Colon (tissue), 2 donors: Measurements from ENCODE around the gene FAM171A1.
"Not testable (repeated sequence)": the region's sequence is repeated elsewhere in the genome, so short reads cannot be mapped to it uniquely, and the experiment has no call there.

Experiments used
- FAIRE-seq: peaks from 2 replicates; lab custom pipeline; 2012; peaks lifted over from hg19 to GRCh38; lab: Jason Lieb, UNC
- donor health status: control.
- donor health status: control.

Gene FAM171A1

DNA sequence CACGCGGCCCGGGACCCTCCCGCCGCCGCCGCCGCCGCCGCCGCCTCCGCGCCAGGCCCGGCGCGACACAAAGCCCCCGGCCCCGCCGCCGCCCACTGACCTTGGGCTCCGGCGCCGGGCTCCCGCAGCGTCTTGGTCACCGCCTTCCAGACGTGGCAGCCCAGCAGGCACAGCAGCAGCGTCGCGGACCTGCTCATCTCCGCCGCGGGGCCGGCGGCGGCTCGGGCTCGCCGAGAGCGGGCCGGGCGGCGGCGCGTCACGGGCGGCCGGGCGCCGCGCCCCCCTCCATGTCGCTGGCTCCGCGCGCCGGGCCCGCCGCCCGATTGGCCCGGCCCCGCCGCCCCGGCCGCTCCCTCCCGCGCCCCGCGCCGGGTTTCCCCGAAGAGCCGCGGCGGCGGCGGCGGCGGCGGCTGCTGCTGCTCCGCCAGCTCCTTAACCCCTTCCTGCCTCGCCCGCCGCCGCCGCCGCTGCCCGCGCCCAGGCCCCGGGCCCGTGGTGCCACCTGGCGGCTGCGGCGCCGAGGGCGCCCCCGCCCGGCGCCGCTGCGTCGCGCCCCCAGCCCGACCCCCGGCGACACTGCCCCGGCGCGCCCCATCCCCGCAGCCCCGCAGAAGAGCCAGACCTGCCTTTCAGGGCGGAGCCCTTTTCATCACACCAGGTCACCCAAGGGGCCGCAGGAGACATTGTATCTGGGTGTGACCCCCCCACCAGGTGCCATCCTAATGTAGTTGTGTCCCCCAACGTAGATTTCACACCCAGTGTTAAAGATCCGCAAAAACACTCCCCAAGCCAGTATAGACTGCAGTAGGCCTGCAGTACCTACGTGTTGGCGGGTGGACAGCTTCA is at the start of gene FAM171A1:
Gene FAM171A1 (minus strand): TSS at position 434 of the 846 bp plus-strand sequence. CDS start 237 bp downstream, at position 197.
- FAIRE-seq: no peak

- FAIRE-seq: no peak
Measured at GRCh38 chr10:15420858-15421257, 49.8 kb upstream of the FAM171A1 start.

DNA sequence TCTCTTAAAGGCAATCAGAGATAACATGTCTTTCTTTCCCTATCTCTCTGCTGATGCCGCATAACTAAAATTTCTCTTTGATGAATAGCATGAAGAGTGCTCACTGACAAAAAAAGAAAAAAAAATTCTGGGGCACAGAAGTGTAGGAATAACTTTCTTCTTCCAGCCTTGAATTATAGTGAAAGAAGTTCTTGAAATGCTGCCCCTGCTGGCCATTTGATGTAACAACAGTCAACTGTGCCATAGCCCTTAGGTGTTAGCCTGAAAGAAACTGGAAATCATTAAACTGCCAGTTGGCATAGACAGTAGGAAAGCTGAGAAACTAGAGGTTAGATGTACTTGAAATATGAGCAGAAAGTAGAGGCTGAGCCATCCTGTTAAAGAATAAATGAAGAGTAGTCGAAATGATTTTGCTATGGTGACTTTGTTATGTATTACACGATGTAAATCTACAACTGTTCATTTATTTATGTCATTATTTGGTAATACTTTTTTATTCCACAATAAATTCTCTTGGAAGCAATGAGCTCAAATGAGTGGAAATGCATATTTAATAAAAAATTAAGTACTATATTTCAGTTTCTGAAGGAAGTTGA is 48.3 kb upstream of the FAM171A1 start:
- no peak for FAIRE-seq

DNA sequence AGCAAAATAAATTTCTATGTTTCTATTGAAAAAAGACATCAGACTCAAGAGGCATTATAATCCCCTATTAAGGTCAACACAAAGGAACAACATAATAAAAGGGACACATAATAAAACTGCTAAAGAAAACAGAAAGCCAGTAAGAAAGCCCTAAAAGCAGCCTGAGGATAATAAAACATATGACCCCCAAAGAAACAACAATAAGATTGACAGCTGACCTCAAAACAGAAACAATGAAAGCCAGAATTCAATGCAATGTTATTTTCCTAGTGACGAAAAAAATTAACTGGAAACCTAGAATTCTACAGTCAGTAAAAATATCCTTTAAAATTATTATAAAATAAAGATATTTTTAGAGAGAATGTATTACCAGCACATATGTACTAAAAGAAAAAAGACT is 44.9 kb upstream of the FAM171A1 start:
- FAIRE-seq: no peak

- FAIRE-seq: no peak
Measured at GRCh38 chr10:15411010-15411409, 39.9 kb upstream of the FAM171A1 start.

- FAIRE-seq: not testable (repeated sequence)
Measured at GRCh38 chr10:15409350-15409749, 38.3 kb upstream of the FAM171A1 start.

GRCh38 chr10:15408557-15408956 is 37.5 kb upstream of the FAM171A1 start:
- no peak for FAIRE-seq

DNA sequence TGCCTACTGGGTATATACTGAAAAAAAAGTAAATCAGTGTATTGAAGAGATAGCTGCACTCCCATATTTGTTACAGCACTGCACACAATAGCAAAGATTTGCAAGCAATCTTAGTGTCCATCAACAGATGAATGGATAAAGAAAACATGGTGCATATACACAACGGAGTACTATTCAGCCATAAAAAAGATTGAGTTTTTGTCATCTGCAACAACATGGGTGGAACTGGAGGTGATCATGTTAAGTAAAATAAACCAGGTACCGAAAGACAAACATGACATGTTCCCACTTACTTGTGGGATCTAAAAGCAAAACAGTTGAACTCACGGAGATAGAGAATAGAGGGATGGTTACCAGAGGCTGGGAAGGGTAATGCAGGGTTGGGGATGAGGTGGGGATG is 34.2 kb upstream of the FAM171A1 start:
- FAIRE-seq: no peak

DNA sequence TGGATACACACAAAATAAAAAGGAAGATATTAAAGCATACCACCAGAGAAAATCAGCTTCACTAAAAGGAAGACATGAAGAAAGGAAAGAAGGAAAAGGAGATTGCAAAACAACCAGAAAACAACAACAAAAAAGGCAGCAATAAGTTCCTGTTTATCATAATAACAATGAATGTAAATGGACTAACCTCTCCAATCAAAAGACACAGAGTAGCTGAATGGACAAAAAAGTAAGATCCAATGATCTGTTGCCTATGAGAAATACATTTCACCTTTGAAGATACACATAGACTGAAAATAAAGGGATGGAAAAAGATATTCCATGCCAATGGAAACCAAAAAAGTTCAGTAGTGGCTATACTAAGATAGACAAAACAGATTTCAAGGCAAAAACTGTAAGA is 30.3 kb upstream of the FAM171A1 start:
- no peak for FAIRE-seq

DNA sequence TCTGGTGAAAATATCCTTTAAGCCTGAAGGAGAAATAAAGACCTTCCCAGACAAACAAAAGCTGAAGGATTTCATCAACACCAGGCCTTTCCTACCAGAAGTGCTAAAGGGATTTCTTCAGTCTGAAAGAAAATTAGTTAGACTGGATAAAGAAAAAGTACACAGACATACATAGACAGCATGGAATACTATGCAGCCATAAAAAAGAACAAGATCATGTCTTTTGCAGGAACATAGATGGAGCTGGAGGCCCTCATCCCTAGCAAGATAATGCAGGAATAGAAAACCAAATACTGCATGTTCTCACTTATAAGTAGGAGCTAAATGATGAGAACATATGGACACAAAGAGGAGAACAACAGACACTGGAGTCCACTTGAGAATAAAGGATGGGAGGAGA is 29.4 kb upstream of the FAM171A1 start:
- not testable (repeated sequence) for FAIRE-seq

DNA sequence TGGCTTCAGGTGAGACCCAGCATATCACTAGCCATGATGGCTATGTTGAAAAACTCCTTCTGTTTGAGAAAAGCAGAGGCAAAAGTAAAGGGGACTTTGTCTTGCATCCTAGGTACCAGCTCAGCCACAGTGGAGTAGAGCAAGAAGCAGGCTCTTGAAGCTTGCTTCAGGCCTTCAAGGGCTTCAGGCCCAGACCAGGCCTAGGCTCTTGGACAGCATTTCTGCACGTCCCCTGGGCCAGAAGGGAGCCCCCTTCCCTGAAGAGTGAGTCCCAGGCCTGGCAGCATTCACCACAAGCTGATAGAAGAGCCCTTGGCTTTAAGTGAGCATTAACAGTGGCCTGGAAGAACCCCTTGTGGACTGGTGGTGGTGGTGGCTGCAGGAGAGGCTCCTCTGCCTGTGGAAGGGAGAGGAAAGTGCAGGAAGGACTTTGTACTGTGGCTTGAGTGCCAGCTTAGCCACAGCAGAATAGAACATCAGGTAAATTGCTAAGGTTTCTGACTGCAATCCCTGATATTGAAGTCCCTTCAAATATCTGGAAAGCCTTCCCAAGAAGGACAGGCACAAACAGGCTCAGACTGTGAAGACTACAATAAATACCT is 28.1 kb upstream of the FAM171A1 start:
- no peak for FAIRE-seq

GRCh38 chr10:15395935-15396334 is 24.8 kb upstream of the FAM171A1 start:
- no peak for FAIRE-seq

DNA sequence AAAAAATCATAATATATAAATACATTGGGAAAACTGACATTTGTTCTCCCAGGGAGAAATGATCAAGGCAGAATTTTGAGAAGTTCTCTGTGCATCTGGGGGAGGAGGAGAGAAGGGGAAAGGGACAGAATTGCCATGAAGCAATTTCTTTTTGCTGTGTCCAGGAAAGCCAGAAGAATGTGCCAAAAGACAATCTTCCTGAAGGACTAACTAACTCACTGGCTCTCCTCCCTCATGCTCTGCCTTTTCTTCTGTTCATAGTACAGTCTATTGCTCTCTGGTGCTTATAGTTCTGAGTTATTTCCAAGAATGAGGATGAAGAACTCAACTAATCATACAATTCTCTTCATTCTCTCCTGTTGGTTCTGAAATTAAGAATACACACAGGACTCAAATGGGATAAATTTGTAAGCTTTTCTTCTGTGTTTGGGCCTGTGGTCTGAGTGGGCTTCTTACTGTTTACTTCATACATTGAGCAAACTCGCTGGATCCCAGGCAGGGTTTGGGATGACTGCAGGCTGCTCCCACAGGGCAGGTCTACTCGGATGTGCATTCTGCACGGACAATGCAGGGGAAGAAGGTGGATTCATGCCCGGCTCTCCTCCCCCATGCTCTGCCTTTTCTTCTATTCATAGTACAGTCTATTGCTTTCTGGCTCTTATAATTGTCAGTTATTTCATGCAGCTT is 22.2 kb upstream of the FAM171A1 start:
- FAIRE-seq: no peak

DNA sequence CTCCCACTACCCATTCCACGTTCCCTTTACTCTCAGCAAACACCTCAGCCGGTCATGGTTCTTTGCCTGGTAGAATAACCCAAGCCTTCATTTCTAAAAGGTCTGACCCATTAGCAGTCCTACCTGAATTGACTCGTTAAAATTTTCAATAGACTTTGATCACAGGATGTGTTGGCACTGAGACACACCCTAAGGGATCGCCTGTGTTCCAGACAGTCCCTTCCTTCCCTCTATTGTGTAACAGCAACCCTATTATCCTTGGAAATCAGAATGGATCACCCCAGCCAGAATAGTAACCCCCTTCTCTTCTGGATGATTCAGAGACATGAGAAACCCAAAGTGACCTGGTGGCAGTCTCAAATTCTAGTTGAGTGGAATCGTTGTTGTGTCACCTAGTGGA is 20.4 kb upstream of the FAM171A1 start:
- no peak for FAIRE-seq

GRCh38 chr10:15388172-15388571 is 17.1 kb upstream of the FAM171A1 start:
- not testable (repeated sequence) for FAIRE-seq

DNA sequence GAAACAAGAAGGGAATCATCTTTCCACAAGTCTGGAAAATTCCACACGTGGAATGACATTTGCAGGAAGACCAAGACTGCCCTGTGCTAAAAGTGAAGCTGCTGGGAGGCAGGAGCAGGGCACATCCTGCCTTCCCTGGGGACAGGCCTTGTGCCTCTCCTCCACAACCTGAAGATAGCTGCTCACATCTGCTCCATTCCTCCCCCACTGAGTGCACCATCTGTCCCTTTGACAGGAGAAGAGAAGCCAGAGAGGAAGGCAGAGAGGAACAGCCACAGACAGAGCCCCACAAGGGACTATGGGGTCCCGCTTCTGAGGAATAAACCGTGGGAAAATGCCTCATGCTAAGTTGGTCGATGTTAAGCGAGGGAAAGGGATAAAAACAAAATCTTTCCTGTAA is 15.9 kb upstream of the FAM171A1 start:
- no peak for FAIRE-seq

GRCh38 chr10:15385552-15386455 is 14.7 kb upstream of the FAM171A1 start:
- no peak for FAIRE-seq

GRCh38 chr10:15381420-15381819 is 10.3 kb upstream of the FAM171A1 start:
- FAIRE-seq: no peak

DNA sequence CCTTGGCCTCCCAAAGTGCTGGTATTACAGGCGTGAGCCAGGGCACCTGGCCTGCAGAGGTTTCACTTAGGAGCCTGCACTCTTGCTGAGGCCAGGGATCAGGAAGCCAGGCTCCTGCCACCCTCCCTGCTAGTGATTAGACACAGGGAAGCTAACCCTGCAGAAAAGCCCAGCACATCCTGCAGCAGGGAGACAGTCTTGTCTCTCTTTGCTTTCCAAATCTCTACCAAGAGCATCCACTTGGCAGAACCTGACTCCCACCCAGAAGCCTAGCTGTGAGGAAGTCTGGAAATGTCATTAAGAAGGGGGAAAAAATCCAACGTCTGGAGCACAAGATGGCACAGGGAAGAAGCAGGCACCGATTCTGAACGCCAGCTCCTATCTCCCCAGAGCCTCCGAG is 8.0 kb upstream of the FAM171A1 start:
- no peak for FAIRE-seq

DNA sequence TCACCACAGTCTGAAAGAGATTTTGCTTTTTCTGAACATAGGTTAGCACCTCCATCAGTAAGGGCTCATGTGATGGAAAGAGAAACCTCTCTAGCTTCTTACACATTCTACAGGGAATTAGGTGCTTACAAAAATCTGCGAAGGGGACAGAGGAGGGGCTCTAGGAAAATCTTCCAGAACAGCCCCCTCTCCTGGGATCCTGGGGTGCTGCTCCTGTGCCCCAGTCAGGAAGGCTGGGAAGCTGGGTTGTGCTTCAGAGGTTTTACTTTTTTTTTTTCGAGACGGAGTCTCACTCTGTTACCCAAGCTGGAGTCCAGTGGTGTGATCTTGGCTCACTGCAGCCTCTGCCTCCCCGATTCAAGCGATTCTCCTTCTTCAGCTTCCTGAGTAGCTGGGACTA is 7.5 kb upstream of the FAM171A1 start:
- FAIRE-seq: no peak

- FAIRE-seq: no peak
Measured at GRCh38 chr10:15374566-15374965, 3.5 kb upstream of the FAM171A1 start.

GRCh38 chr10:15374156-15374555 is 3.1 kb upstream of the FAM171A1 start:
- FAIRE-seq: no peak
